ES-I3 (cell line): Measurements from ENCODE around the gene LIPE.

Experiments
- H3K36me3 ChIP-seq: 2 replicates; pipeline ENCODE4 v1.6.1; 2013; ENCODE audit warnings: mild to moderate bottlenecking, low read length, control low read depth, moderate library complexity; ENCODE audit not compliant: insufficient read depth
- H3K4me1 ChIP-seq: 2 replicates; pipeline ENCODE4 v1.6.1; 2013; ENCODE audit warnings: mild to moderate bottlenecking, control low read depth, low read length; ENCODE audit not compliant: insufficient read depth
- H3K9ac ChIP-seq: 2 replicates; pipeline ENCODE4 v1.6.1; 2013; ENCODE audit warnings: low read depth, mild to moderate bottlenecking, low read length, moderate library complexity
- H3K9me3 ChIP-seq: 2 replicates; pipeline ENCODE4 v1.6.1; 2013; ENCODE audit warnings: mild to moderate bottlenecking, low read length, moderate library complexity; ENCODE audit not compliant: control insufficient read depth, insufficient read depth

LIPE gene

DNA sequence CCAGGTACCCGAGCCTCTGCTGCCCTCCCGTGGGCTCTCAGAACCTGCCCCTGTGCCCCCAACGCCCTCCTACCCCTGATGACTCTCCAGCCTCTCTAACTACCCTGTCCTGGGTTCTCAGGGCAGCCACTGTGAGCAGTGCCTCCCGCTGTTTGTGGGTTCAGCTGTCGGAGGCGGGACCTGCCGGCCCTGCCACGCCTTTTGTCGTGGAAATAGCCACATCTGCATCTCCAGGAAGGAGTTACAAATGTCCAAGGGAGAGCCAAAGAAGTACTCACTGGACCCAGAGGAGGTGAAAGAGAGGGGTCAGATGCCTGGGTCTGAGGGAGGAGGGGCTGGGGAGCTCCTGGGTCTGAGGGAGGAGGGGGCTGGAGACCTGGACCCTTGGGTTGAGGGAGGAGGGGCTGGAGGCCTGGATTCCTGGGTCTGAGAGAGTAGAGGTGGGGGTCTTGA, 57.1 kb downstream of the LIPE start:
- H3K9me3 ChIP-seq: no peaks in the 10 kb centered on the region
- H3K36me3 ChIP-seq: peaks cover 8% of the 10 kb centered on the region
- H3K4me1 ChIP-seq: peaks cover 19% of the 10 kb centered on the region; the same call in 1 of the 2 replicates
- H3K9ac ChIP-seq: no peak overlapping the region

- Histone ChIP-seq H3K9me3 (no peaks in the 10 kb centered on the region), H3K36me3 (peaks cover 8% of the 10 kb centered on the region), H3K9ac (no peak overlapping the region), H3K4me1 (peaks cover 19% of the 10 kb centered on the region; the same call in 1 of the 2 replicates)
Measured at GRCh38 chr19:42369433-42370067, 57.6 kb downstream of the LIPE start.

- peaks cover 19% of the 10 kb centered on the region; the same call in 1 of the 2 replicates for H3K4me1 ChIP-seq
- H3K9ac ChIP-seq: no peak overlapping the region
- H3K9me3 ChIP-seq: no peaks in the 10 kb centered on the region
- peaks cover 6% of the 10 kb centered on the region; the same call in 1 of the 2 replicates for H3K36me3 ChIP-seq
Measured at GRCh38 chr19:42368765-42369164, 58.4 kb downstream of the LIPE start.

DNA sequence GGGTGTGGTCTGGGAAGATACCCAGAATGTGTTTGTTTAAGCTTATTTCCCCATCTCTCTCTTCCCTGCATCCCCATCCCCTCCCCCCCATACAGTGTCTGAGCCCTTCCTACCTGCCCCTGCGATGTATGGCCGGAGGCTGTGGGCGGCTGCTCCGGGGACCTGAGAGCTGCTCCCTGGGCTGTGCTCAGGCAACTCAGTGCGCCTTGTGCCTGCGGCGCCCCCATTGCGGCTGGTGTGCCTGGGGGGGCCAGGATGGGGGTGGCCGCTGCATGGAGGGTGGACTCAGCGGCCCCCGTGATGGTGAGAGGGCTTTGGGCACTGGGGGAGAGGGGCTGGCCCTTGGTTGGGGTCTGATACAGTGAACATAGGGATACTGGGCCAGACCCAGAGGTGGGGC, 58.8 kb downstream of the LIPE start:
- H3K9ac ChIP-seq: no peak overlapping the region
- no peaks in the 10 kb centered on the region for H3K9me3 ChIP-seq
- peaks cover 3% of the 10 kb centered on the region; the same call in 1 of the 2 replicates for H3K36me3 ChIP-seq
- H3K4me1 ChIP-seq: peaks cover 19% of the 10 kb centered on the region; the same call in 1 of the 2 replicates

- no peak overlapping the region for H3K9ac ChIP-seq
- H3K4me1 ChIP-seq: peaks cover 19% of the 10 kb centered on the region; the same call in 1 of the 2 replicates
- peaks cover 3% of the 10 kb centered on the region; the same call in 1 of the 2 replicates for H3K36me3 ChIP-seq
- no peaks in the 10 kb centered on the region for H3K9me3 ChIP-seq
Measured at GRCh38 chr19:42367929-42368328, 59.3 kb downstream of the LIPE start.

GRCh38 chr19:42366673-42367072, 60.5 kb downstream of the LIPE start:
- H3K9ac ChIP-seq: no peak overlapping the region
- H3K36me3 ChIP-seq: peaks cover 3% of the 10 kb centered on the region; the same call in 1 of the 2 replicates
- peaks cover 19% of the 10 kb centered on the region; the same call in 1 of the 2 replicates for H3K4me1 ChIP-seq
- H3K9me3 ChIP-seq: no peaks in the 10 kb centered on the region

GRCh38 chr19:42363614-42364346, 63.4 kb downstream of the LIPE start:
- no peaks in the 10 kb centered on the region for H3K9me3 ChIP-seq
- no peaks in the 10 kb centered on the region; the same call in 1 of the 2 replicates for H3K4me1 ChIP-seq
- no peak overlapping the region for H3K9ac ChIP-seq
- H3K36me3 ChIP-seq: peaks cover 3% of the 10 kb centered on the region; the same call in 1 of the 2 replicates

DNA sequence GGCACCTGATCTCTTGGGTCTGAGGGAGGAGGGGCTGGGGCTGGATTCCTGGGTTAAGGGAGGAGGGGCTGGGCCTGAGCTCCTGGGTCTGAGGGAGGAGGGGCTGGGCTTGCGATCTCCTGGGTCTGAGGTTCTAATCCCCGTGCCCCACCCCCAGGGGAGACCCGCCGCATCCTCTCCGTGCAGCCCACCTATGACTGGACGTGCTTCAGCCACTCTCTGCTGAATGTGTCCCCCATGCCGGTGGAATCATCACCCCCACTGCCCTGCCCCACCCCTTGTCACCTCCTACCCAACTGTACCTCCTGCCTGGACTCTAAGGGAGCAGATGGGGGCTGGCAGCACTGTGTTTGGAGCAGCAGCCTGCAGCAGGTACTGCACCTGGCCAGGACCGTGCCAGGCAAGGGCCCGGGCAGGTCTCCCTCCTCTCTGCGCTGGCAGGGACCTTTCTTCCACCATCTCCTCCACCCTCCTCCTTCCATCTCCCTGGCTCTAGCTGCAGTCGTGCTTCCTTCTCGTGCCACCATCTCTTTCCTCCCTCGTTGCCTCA, 64.2 kb downstream of the LIPE start:
- no peaks in the 10 kb centered on the region for H3K9me3 ChIP-seq
- H3K9ac ChIP-seq: no peak overlapping the region
- no peaks in the 10 kb centered on the region for H3K4me1 ChIP-seq
- H3K36me3 ChIP-seq: peaks cover 3% of the 10 kb centered on the region; the same call in 1 of the 2 replicates

- Histone ChIP-seq H3K9ac (no peak overlapping the region), H3K36me3 (peaks cover 3% of the 10 kb centered on the region; the same call in 1 of the 2 replicates), H3K4me1 (no peaks in the 10 kb centered on the region), H3K9me3 (no peaks in the 10 kb centered on the region)
Measured at GRCh38 chr19:42362342-42362741, 64.8 kb downstream of the LIPE start.

- Histone ChIP-seq H3K9ac (no peak overlapping the region), H3K4me1 (no peaks in the 10 kb centered on the region), H3K9me3 (no peaks in the 10 kb centered on the region), H3K36me3 (no peaks in the 10 kb centered on the region)
Measured at GRCh38 chr19:42361545-42361910, 65.7 kb downstream of the LIPE start.

- Histone ChIP-seq H3K9me3 (no peaks in the 10 kb centered on the region), H3K9ac (no peak overlapping the region), H3K36me3 (no peaks in the 10 kb centered on the region), H3K4me1 (no peaks in the 10 kb centered on the region)
Measured at GRCh38 chr19:42360787-42361544, 66.2 kb downstream of the LIPE start.

DNA sequence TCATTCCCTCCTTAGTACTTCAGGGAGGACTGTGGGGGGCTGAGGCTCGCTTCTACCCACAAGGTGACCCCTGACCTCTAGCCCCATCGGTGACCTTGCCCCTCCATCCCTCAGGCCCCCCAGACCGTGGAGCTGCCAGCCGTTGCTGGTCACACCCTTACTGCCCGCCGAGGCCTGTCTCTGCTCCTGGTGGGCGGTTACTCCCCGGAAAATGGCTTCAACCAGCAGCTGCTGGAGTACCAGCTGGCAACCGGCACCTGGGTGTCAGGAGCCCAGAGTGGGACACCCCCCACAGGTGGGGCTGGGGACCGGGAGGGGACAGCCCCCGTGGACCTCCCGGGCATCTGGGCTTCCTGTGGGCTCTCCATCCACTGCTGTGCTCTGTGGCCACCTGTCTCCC, 69.9 kb downstream of the LIPE start:
- H3K9ac ChIP-seq: no peak overlapping the region
- no peaks in the 10 kb centered on the region for H3K9me3 ChIP-seq
- no peaks in the 10 kb centered on the region for H3K4me1 ChIP-seq
- H3K36me3 ChIP-seq: no peaks in the 10 kb centered on the region

DNA sequence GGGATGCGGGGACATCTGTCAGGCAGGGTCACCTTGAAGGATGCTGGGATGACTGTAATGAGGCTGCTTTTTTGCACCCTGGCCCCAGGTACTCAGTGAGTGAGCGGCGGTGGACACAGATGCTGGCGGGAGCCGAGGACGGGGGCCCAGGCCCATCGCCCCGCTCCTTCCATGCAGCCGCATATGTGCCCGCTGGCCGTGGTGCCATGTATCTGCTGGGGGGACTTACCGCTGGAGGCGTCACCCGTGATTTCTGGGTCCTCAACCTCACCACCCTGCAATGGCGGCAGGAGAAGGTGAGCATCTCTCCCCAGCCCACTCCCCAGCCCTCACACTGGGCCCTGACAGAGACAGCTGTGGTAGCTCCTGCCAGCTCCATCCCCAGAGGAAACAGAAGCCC, 70.5 kb downstream of the LIPE start:
- no peak overlapping the region for H3K9ac ChIP-seq
- H3K36me3 ChIP-seq: no peaks in the 10 kb centered on the region
- no peaks in the 10 kb centered on the region for H3K4me1 ChIP-seq
- no peaks in the 10 kb centered on the region for H3K9me3 ChIP-seq

- Histone ChIP-seq H3K36me3 (no peaks in the 10 kb centered on the region), H3K9me3 (no peaks in the 10 kb centered on the region), H3K4me1 (no peaks in the 10 kb centered on the region), H3K9ac (no peak overlapping the region)
Measured at GRCh38 chr19:42355896-42356295, 71.3 kb downstream of the LIPE start.
